ENCODE measurements around the gene ARHGAP15. TPM values are rescaled to one million over a fixed set of nuclear protein-coding genes. Genes with fewer than 3 reads are reported as not detected.

The ARHGAP15 gene
- total RNA-seq, 1 experiment from 2014 or later = 0.42 TPM

DNA sequence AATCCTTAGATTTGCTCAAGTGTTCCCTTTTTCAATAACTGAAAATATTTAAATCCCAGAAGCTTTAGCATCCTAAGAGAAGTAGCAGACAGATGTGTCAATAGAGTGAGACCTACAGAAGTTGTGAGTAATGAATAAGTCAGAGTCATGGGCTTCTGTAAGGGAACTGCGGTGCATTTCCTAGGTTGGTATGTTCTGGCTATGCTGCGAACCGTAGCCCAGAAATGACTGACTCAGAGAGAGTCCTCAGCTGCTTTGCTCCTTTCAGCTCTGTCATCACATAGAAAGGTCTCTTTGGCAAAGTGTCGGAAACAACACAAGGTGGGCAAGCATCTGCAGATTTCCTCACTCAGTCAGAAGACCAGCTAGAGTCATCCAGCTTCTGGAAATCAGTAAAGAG, 297.1 kb downstream of the ARHGAP15 start:
- Histone ChIP-seq H2AFZ (ENCODE audit: low read depth, low read length, poor library complexity, severe bottlenecking) (no peak overlapping the region), H3K9ac (ENCODE audit: low read length) (no peak overlapping the region), H4K20me1 (ENCODE audit: insufficient read depth) (no peaks in the 10 kb centered on the region), H3K27ac (ENCODE audit: low read depth, low read length) (no peak overlapping the region), H3K9me2 (ENCODE audit: insufficient read depth) (no peaks in the 10 kb centered on the region), H3K79me2 (ENCODE audit: insufficient read depth, low read length) (no peaks in the 10 kb centered on the region), H3K27me3 (ENCODE audit: insufficient read depth, low read length) (peaks cover 17% of the 10 kb centered on the region; the same call in 1 of the 2 replicates), H3K4me2 (ENCODE audit: low read length) (no peak overlapping the region), H3K4me1 (ENCODE audit: control insufficient read depth in 1 of 2, insufficient read depth in 2 of 2, low read length in 2 of 2) (no peaks in the 10 kb centered on the region), H3K4me3 (replicated peaks in 1 of 2; ENCODE audit: low read depth in 1 of 2, low read length in 2 of 2) (no peak overlapping the region), H3K9me3 (ENCODE audit: control insufficient read depth in 1 of 2, insufficient read depth in 1 of 2, low read depth in 1 of 2, low read length in 2 of 2) (no peaks in the 10 kb centered on the region), H3K36me3 (ENCODE audit: control insufficient read depth in 1 of 2, insufficient read depth in 2 of 2, low read length in 2 of 2) (no peaks in the 10 kb centered on the region)
- ChIA-PET POLR2A (no interaction called here), RAD21 (ENCODE audit: low non-redundant PET in 1 of 2, low total read pairs in 2 of 2, uncharacterized antibody in 2 of 2, unreplicated experiment in 2 of 2) (no interaction called here), CTCF (no interaction called here)
- ATAC-seq (no peak), DNase-seq (ENCODE audit: low read depth, low spot score) (no peak)
- intact Hi-C loops (cut with micrococcal nuclease) = no loop called here
- TF ChIP-seq EZH2 (IDR thresholded peaks at IDR 0.05) (no peak), CEBPB (IDR thresholded peaks at IDR 0.05; ENCODE audit: low read depth) (no peak), RAD21 (IDR thresholded peaks at IDR 0.05; ENCODE audit: low read depth) (no peak), SIN3A (IDR thresholded peaks at IDR 0.05; ENCODE audit: low read depth) (no peak), EZH2phosphoT487 (IDR thresholded peaks at IDR 0.05; ENCODE audit: borderline replicate concordance) (no peak), ELF1 (IDR thresholded peaks at IDR 0.05; ENCODE audit: borderline replicate concordance, low read depth) (no peak), POLR2AphosphoS5 (IDR thresholded peaks at IDR 0.05; ENCODE audit: low read depth, low read length) (no peak), ZFX (IDR thresholded peaks at IDR 0.05) (no peak), CTCF (IDR thresholded peaks at IDR 0.05 in 2 of 3, conservative IDR thresholded peaks at IDR 0.05 in 1 of 3; ENCODE audit: borderline replicate concordance in 1 of 3, insufficient read depth in 1 of 3, low read depth in 2 of 3, low read length in 2 of 3) (no peak), SP1 (IDR thresholded peaks at IDR 0.05; ENCODE audit: low read depth) (no peak), TCF7L2 (IDR thresholded peaks at IDR 0.05; ENCODE audit: borderline replicate concordance, extremely low read depth, insufficient read depth, insufficient read length) (no peak), ZNF274 (IDR thresholded peaks at IDR 0.05; ENCODE audit: low read depth, low read length) (no peak), YY1 (IDR thresholded peaks at IDR 0.05; ENCODE audit: extremely low read depth, insufficient replicate concordance, low read depth, low read length) (no peak)
- TF ChIP-seq, protein P1, sequence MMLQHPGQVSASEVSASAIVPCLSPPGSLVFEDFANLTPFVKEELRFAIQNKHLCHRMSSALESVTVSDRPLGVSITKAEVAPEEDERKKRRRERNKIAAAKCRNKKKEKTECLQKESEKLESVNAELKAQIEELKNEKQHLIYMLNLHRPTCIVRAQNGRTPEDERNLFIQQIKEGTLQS (IDR thresholded peaks at IDR 0.05) = no peak
- TF ChIP-seq, protein P2, sequence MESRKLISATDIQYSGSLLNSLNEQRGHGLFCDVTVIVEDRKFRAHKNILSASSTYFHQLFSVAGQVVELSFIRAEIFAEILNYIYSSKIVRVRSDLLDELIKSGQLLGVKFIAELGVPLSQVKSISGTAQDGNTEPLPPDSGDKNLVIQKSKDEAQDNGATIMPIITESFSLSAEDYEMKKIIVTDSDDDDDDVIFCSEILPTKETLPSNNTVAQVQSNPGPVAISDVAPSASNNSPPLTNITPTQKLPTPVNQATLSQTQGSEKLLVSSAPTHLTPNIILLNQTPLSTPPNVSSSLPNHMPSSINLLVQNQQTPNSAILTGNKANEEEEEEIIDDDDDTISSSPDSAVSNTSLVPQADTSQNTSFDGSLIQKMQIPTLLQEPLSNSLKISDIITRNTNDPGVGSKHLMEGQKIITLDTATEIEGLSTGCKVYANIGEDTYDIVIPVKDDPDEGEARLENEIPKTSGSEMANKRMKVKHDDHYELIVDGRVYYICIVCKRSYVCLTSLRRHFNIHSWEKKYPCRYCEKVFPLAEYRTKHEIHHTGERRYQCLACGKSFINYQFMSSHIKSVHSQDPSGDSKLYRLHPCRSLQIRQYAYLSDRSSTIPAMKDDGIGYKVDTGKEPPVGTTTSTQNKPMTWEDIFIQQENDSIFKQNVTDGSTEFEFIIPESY (IDR thresholded peaks at IDR 0.05; ENCODE audit: extremely low read depth, insufficient replicate concordance, low read length) = no peak
- TF ChIP-seq, protein P3, sequence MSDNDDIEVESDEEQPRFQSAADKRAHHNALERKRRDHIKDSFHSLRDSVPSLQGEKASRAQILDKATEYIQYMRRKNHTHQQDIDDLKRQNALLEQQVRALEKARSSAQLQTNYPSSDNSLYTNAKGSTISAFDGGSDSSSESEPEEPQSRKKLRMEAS (IDR thresholded peaks at IDR 0.05) = no peak
- no TSS peak for BruUV-seq (replicated peaks)
